ENCODE results near the gene PANX1. TPM values are rescaled to one million over a fixed set of nuclear protein-coding genes. Genes with fewer than 3 reads are reported as not detected.

Gene PANX1
- total RNA-seq, 2 experiments from 2014 or later: 20.7 to 22.7 TPM

DNA sequence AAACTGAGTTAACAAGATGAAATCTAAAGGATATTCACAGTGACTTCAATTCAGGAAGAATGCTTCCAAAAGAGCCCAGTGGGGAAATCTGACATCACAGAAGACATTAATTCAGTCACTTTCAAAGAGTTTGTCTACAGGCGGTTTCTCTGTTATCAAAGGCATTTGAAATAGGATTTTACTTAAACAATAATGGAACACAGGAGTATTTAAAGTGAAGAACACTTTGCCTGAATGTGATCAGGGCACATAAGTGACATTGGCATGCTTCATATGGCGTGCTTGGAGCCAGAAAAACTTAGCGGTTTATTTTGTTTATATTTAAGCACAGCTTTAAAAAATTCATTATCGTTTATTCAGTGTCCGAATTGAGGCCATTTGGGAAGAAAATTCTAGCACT lies 52.9 kb downstream of the PANX1 start:
- ChIA-PET POLR2A (no interaction called here), CTCF (interaction anchor here (0.7 kb wide), 1 partner anchor 38 kb away, joined by 3 read pairs; no protein-coding TSS in a partner anchor)

- CTCF ChIA-PET: interaction anchor here (1.2 kb wide), 1 partner anchor 287 kb away, joined by 3 read pairs; no protein-coding TSS in a partner anchor
- POLR2A ChIA-PET: no interaction called here
Observed at GRCh38 chr11:94181943-94182342, 53.3 kb downstream of the PANX1 start.

DNA sequence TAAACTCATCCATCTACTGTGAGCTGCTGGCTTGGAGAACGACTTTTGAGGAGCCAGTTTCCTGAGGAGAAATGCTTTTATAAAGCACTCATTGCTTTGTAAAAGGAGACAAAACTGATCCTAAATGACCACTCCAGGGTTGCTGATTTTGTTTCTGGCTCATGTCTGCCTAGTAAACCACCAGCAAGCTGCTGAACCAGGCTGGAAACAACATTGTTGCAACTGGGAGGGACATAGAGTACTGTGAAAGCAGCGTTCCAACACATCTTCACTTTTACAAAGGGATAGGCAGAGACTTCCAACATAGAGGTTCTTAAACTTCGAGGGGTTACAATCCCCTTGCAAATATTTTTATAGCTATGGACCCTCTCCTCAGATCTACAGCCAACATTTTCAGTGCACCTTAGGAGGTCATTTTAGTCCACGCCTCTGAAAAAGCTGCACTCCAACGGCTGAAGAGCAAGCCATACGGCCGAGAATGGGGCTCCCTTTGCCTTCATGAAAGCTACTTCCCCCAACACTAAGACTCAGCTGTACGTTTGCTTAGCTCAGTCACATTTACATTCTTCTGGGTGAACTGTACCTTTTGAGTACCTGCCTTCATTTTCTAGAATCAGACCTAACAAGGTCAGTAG lies 54.7 kb downstream of the PANX1 start:
- ChIA-PET CTCF (interaction anchor here (1.0 to 1.5 kb wide), 3 partner anchors 39 to 325 kb away, joined by 3 to 4 read pairs (median 3); no protein-coding TSS in a partner anchor), POLR2A (no interaction called here)

DNA sequence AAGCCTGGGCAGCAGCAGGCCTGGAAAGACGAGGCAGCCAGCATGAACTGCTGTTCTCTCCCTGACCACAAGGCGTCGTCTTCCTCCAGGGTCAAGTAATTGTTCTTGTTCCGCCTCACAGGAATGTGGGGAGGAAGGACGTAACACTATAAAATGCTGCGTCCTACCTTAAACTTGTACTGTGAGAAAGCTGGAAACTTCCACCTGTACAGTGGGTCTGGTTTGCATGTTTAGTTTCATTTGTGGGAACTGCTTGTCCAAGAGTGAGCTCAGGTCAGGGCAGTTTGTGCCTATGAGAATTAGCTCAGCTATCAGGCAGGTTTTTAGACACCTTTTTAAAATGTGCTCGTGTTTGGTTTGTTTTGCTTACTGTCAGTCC lies 55.2 kb downstream of the PANX1 start:
- ChIA-PET CTCF (interaction anchor here (1.0 to 1.5 kb wide), 2 partner anchors 40 to 325 kb away, joined by 3 to 4 read pairs; no protein-coding TSS in a partner anchor), POLR2A (no interaction called here)

DNA sequence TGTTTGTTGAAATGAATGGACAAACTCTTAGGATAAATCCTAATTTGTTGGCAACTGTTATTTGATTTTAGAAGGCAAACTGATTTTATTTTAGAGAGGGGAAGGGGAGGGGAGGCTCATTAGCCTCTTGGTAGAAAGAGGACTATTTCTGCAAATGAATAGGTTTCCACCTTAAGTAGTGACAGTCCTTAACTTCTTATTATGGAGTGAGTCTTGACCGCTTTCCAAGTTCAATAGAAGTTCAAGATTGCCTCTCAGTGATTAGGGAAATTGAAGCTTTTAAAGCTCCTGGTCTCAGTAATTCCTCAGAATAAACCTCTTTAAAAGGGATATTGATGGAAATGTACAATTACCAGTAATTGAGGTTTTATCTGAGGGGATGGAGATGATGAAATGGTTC lies 55.7 kb downstream of the PANX1 start:
- ChIA-PET CTCF (interaction anchor here (1.0 to 1.5 kb wide), 2 partner anchors 40 to 324 kb away, joined by 3 to 4 read pairs; no protein-coding TSS in a partner anchor), POLR2A (no interaction called here)

GRCh38 chr11:94184846-94185245 lies 56.2 kb downstream of the PANX1 start:
- CTCF ChIA-PET: interaction anchor here (1.5 kb wide), 1 partner anchor 41 kb away, joined by 4 read pairs; no protein-coding TSS in a partner anchor
- POLR2A ChIA-PET: no interaction called here

GRCh38 chr11:94185416-94186084 lies 56.9 kb downstream of the PANX1 start:
- ChIA-PET CTCF (no interaction called here), POLR2A (no interaction called here)

GRCh38 chr11:94186342-94187203 lies 57.9 kb downstream of the PANX1 start:
- CTCF ChIA-PET: no interaction called here
- POLR2A ChIA-PET: no interaction called here

- POLR2A ChIA-PET: interaction anchor here (0.7 kb wide), 1 partner anchor 751 kb away, joined by 3 read pairs; no protein-coding TSS in a partner anchor
- CTCF ChIA-PET: no interaction called here
Observed at GRCh38 chr11:94193288-94193687, 64.6 kb downstream of the PANX1 start.

DNA sequence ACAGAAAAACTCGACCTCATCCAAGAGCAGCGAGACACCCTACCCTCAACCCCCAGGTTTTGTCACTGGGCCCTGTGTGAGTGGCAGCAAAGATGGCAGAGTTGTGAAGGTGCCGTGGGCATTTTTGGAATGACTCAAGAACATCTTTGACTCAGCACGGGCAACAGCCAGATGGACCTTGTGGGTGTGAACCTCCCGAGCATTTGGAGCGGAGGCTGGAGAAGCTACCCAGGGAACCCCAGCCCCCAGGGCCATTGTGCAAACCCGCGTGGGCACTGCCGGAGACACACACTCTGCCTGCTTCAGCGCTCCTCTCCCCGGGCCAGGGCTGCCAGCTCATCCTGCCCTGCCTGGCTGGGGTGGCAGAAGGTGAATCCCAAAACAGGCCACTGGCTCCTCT lies 66.1 kb downstream of the PANX1 start:
- ChIA-PET POLR2A (no interaction called here), CTCF (no interaction called here)

GRCh38 chr11:94196363-94196762 lies 67.7 kb downstream of the PANX1 start:
- POLR2A ChIA-PET: no interaction called here
- CTCF ChIA-PET: no interaction called here

DNA sequence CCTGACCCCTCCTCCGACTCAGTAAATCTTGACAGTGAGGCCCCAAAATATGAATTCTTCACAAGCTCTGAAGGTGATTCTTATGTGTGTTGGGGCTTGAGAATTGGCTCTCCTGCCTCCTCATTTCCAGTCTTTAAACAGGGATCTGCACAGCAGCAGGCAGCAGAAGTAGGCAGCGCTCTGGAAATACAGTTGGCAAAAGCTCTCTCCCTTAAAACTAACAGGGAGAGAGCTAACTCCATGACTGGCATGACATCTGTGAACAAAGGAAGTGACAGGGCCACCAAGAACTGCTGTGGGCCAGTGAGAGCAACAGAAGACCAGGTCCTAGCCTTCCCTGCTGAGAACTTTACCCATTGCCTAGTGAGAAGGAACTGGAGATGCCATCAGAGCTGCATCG lies 70.1 kb downstream of the PANX1 start:
- CTCF ChIA-PET: no interaction called here

DNA sequence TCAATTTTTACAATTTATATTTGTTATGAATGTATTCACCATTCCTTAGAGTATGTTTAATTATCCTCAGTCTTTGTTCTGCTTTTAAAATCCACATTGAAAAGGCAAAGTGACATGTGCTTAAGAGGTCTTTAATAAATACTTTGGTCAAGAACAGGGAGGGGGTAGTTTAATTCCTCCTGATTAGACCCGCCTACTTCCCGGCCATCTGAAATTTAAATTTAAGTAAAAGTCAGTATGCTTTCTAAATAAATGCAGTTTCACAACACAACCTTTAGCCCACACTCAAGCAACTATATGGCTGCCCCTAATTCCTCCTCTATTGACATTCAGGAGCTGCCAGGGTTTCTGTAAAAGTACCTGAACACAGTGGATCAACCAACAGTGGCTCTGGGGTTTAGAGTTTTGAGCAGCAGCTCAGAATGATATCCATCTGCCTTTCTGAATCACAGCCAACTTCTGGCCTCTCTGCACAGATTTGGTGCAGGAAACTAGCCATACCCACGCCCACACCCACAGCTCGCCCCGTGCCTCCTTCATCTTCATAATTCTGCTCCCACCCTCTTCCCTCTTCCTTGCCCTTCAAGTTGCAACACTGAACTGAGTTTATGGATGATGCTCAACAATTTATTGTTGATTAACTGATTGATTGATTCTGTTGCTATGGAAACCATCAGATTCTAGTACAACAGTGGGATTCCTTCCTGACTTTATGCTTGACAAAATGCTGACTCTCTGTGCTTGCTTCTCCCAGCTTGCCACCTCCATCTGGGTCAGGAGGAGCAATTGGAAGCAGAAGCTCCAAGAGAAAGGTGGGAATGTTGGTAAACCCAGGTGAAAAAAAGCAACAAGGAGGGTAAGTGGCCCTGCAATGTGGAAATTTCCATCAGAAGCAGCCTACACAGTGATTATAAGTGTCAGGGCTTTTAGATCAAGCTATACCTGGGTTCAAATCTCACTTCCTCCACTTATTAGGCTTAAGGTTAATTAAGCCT lies 70.8 kb downstream of the PANX1 start:
- ChIA-PET CTCF (no interaction called here), POLR2A (no interaction called here)

More for the DNA sequence above, 70.1 kb downstream of the PANX1 start:
- POLR2A ChIA-PET: no interaction called here

DNA sequence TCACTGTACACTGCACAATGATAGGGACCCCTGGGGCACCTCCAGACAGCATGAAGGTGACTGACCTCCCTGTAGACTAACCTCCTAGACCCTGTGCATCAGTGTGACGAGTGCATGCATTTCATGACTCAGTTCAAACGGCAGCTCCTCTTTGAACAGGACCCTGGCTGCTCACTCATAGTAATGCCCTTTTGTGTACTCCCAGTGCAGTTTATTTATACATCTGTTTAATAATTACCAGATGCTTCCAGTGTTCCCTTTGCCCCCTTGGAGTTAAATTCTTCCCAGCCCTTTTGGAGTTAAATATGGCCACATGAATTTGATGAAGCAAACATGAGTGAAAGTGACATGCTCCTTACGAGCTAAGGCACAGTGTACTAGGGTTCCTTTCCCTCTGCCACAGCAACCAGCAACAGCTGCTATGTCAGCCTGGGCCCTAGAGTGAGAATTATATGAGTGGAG lies 72.4 kb downstream of the PANX1 start:
- POLR2A ChIA-PET: no interaction called here

DNA sequence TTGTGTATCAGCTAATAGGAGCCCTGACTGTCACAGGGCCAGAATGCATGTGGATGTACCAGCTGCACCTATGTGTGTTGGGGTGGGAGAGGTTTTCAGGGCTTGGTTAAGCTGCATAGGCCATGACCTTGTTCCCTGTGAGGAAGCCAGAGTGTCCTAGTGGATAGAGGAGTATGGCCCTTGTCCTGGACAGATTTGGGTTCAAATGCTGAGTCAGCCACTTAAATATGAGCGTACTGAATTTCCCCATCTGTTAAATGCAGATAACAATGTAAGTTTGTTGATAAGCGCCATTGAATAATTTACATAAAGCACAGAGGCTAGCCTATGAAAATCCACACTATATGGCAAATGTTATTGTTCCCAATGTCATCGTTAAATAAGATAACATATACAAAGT lies 74.4 kb downstream of the PANX1 start:
- CTCF ChIA-PET: no interaction called here
- POLR2A ChIA-PET: no interaction called here

More for the DNA sequence above, 72.4 kb downstream of the PANX1 start:
- CTCF ChIA-PET: no interaction called here

- ChIA-PET POLR2A (no interaction called here), CTCF (no interaction called here)
Observed at GRCh38 chr11:94211261-94211830, 82.7 kb downstream of the PANX1 start.

- POLR2A ChIA-PET: no interaction called here
Observed at GRCh38 chr11:94212898-94213297, 84.3 kb downstream of the PANX1 start.

DNA sequence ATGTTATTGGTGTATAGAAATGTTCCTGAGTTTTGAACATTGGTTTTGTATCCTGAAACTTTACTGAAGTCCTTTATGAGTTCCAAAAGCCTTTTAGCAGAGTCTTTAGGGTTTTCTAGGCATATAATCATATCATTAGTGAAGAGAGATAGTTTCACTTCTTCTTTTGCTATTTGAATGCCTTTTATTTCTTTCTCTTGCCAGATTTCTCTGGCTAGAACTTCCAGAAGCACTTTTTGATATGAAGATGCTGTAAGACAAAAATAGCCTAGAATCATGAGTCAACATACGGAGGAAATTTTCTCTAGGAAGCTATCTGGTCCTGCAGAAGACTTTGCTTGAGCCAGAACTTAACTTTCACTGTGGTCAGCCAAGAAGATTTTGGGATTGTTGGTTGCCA lies 89.1 kb downstream of the PANX1 start:
- ChIA-PET POLR2A (no interaction called here), CTCF (no interaction called here)

More at GRCh38 chr11:94212898-94213297, 84.3 kb downstream of the PANX1 start:
- CTCF ChIA-PET: no interaction called here

GRCh38 chr11:94218372-94218771 lies 89.7 kb downstream of the PANX1 start:
- CTCF ChIA-PET: no interaction called here
- POLR2A ChIA-PET: no interaction called here
